ENCODE data around the gene H3-3A.

H3-3A gene

GRCh38 chr1:226073184-226073950 is 10.9 kb downstream of the H3-3A start:
- TF ChIP-seq CTCF (IDR thresholded peaks at IDR 0.05; ENCODE audit: low read depth, low read length) = no peak
- Histone ChIP-seq H3K4me1 (no peaks in the 10 kb centered on the region), H3K9me3 (no peaks in the 10 kb centered on the region), H3K36me3 (peaks cover 64% of the 10 kb centered on the region), H3K4me3 (ENCODE audit: low read depth, low read length) (no peak overlapping the region), H3K27me3 (no peaks in the 10 kb centered on the region)
- no peak for DNase-seq

- Histone ChIP-seq H3K36me3 (peaks cover 57% of the 10 kb centered on the region), H3K27me3 (no peaks in the 10 kb centered on the region), H3K4me3 (ENCODE audit: low read depth, low read length) (no peak overlapping the region), H3K9me3 (no peaks in the 10 kb centered on the region), H3K4me1 (no peaks in the 10 kb centered on the region)
- no peak for DNase-seq
- no peak for TF ChIP-seq CTCF (IDR thresholded peaks at IDR 0.05; ENCODE audit: low read depth, low read length)
These were observed 11.5 kb downstream of the H3-3A start for GRCh38 chr1:226074046-226074445.

- TF ChIP-seq CTCF (IDR thresholded peaks at IDR 0.05; ENCODE audit: low read depth, low read length) = no peak
- Histone ChIP-seq H3K27me3 (no peaks in the 10 kb centered on the region), H3K4me3 (ENCODE audit: low read depth, low read length) (no peak overlapping the region), H3K9me3 (no peaks in the 10 kb centered on the region), H3K36me3 (peaks cover 35% of the 10 kb centered on the region), H3K4me1 (no peaks in the 10 kb centered on the region)
- DNase-seq = no peak
These were observed 13.9 kb downstream of the H3-3A start for GRCh38 chr1:226076378-226076777.

- no peak for TF ChIP-seq CTCF (IDR thresholded peaks at IDR 0.05; ENCODE audit: low read depth, low read length)
- no peak overlapping the region for H3K4me3 ChIP-seq (ENCODE audit: low read depth, low read length)
- H3K9me3 ChIP-seq = no peaks in the 10 kb centered on the region
- peaks cover 18% of the 10 kb centered on the region for H3K36me3 ChIP-seq
- DNase-seq = no peak
- no peaks in the 10 kb centered on the region for H3K27me3 ChIP-seq
- no peaks in the 10 kb centered on the region for H3K4me1 ChIP-seq
These were observed 15.9 kb downstream of the H3-3A start for GRCh38 chr1:226078374-226078773.

GRCh38 chr1:226082587-226082917 is 20.0 kb downstream of the H3-3A start:
- no peak for DNase-seq
- Histone ChIP-seq H3K27me3 (no peaks in the 10 kb centered on the region), H3K4me3 (ENCODE audit: low read depth, low read length) (peak overlapping the region; percentile 70), H3K4me1 (no peaks in the 10 kb centered on the region), H3K9me3 (no peaks in the 10 kb centered on the region), H3K36me3 (no peaks in the 10 kb centered on the region)
- no peak for TF ChIP-seq CTCF (IDR thresholded peaks at IDR 0.05; ENCODE audit: low read depth, low read length)

GRCh38 chr1:226082959-226083301 is 20.4 kb downstream of the H3-3A start:
- no peaks in the 10 kb centered on the region for H3K36me3 ChIP-seq
- H3K27me3 ChIP-seq = no peaks in the 10 kb centered on the region
- H3K9me3 ChIP-seq = no peaks in the 10 kb centered on the region
- TF ChIP-seq CTCF (IDR thresholded peaks at IDR 0.05; ENCODE audit: low read depth, low read length) = no peak
- H3K4me1 ChIP-seq = no peaks in the 10 kb centered on the region
- peak; percentile 59 for DNase-seq
- peak overlapping the region; percentile 70 for H3K4me3 ChIP-seq (ENCODE audit: low read depth, low read length)
